ENCODE data around the gene MALT1.

- TF ChIP-seq, protein P1, sequence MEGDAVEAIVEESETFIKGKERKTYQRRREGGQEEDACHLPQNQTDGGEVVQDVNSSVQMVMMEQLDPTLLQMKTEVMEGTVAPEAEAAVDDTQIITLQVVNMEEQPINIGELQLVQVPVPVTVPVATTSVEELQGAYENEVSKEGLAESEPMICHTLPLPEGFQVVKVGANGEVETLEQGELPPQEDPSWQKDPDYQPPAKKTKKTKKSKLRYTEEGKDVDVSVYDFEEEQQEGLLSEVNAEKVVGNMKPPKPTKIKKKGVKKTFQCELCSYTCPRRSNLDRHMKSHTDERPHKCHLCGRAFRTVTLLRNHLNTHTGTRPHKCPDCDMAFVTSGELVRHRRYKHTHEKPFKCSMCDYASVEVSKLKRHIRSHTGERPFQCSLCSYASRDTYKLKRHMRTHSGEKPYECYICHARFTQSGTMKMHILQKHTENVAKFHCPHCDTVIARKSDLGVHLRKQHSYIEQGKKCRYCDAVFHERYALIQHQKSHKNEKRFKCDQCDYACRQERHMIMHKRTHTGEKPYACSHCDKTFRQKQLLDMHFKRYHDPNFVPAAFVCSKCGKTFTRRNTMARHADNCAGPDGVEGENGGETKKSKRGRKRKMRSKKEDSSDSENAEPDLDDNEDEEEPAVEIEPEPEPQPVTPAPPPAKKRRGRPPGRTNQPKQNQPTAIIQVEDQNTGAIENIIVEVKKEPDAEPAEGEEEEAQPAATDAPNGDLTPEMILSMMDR (IDR thresholded peaks at IDR 0.05; ENCODE audit: poor library complexity, severe bottlenecking): no peak
- TF ChIP-seq MXI1 (conservative IDR thresholded peaks at IDR 0.05; ENCODE audit: poor library complexity, severe bottlenecking) (peak; percentile 88), POLR2AphosphoS5 (IDR thresholded peaks at IDR 0.05) (peak; percentile 68), EZH2 (IDR thresholded peaks at IDR 0.05; ENCODE audit: borderline replicate concordance, insufficient read depth, low read length, poor library complexity, severe bottlenecking) (no peak), TAF1 (IDR thresholded peaks at IDR 0.05; ENCODE audit: low read depth) (no peak), EP300 (conservative IDR thresholded peaks at IDR 0.05; ENCODE audit: poor library complexity, severe bottlenecking) (peak; percentile 21), RAD21 (conservative IDR thresholded peaks at IDR 0.05) (peak; percentile 45), SMC3 (conservative IDR thresholded peaks at IDR 0.05; ENCODE audit: poor library complexity) (peak; percentile 40)
- TF ChIP-seq, protein P2, sequence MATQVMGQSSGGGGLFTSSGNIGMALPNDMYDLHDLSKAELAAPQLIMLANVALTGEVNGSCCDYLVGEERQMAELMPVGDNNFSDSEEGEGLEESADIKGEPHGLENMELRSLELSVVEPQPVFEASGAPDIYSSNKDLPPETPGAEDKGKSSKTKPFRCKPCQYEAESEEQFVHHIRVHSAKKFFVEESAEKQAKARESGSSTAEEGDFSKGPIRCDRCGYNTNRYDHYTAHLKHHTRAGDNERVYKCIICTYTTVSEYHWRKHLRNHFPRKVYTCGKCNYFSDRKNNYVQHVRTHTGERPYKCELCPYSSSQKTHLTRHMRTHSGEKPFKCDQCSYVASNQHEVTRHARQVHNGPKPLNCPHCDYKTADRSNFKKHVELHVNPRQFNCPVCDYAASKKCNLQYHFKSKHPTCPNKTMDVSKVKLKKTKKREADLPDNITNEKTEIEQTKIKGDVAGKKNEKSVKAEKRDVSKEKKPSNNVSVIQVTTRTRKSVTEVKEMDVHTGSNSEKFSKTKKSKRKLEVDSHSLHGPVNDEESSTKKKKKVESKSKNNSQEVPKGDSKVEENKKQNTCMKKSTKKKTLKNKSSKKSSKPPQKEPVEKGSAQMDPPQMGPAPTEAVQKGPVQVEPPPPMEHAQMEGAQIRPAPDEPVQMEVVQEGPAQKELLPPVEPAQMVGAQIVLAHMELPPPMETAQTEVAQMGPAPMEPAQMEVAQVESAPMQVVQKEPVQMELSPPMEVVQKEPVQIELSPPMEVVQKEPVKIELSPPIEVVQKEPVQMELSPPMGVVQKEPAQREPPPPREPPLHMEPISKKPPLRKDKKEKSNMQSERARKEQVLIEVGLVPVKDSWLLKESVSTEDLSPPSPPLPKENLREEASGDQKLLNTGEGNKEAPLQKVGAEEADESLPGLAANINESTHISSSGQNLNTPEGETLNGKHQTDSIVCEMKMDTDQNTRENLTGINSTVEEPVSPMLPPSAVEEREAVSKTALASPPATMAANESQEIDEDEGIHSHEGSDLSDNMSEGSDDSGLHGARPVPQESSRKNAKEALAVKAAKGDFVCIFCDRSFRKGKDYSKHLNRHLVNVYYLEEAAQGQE (IDR thresholded peaks at IDR 0.05; ENCODE audit: borderline replicate concordance): no peak
These were observed at the start of gene MALT1 for GRCh38 chr18:58671111-58671631.
